Thyroid gland (tissue), 4 donors: ENCODE results near the gene ALLC.

Experiments used
- CTCF ChIP-seq, 6 experiments: fragments of 200-600 bp in 3 of 6; fragments of 450-650 bp in 3 of 6; sonication (generic) in 3 of 6; IDR thresholded peaks; one replicate each; pipeline ENCODE4 v1.5.1; 2016 to 2019; ENCODE audit warnings: antibody characterized with exemption in 6 of 6, mild to moderate bottlenecking in 2 of 6, inconsistent platforms in 1 of 6, moderate library complexity in 1 of 6
- POLR2A ChIP-seq, 2 donors: fragments of 450-650 bp; IDR thresholded peaks; one replicate each; pipeline ENCODE4 v1.6.1; 2017; ENCODE audit warnings: antibody characterized with exemption in 2 of 2, mild to moderate bottlenecking in 2 of 2, moderate library complexity in 1 of 2

- TF ChIP-seq CTCF (IDR thresholded peaks at IDR 0.05), result no peak
- TF ChIP-seq POLR2A (IDR thresholded peaks at IDR 0.05), result no peak
Measured at GRCh38 chr2:3705782-3706181, 47.8 kb downstream of the ALLC start.
